Stimulated activated CD8-positive, alpha-beta memory T cell treated with anti-CD3 and anti-CD28 coated beads, Interleukin-7, amount 100 ng/mL, for 1 hour (primary cell): ENCODE data around the gene CTTN.
"Not testable (repeated sequence)": the region's sequence is repeated elsewhere in the genome, so short reads cannot be mapped to it uniquely, and the experiment has no call there.

Experiments
- DNase-seq, 2 donors: peaks; one replicate each; pipeline ENCODE4 v3.0.0-alpha.2; 2020; ENCODE audit warnings: low read depth in 2 of 2

The CTTN gene

DNA sequence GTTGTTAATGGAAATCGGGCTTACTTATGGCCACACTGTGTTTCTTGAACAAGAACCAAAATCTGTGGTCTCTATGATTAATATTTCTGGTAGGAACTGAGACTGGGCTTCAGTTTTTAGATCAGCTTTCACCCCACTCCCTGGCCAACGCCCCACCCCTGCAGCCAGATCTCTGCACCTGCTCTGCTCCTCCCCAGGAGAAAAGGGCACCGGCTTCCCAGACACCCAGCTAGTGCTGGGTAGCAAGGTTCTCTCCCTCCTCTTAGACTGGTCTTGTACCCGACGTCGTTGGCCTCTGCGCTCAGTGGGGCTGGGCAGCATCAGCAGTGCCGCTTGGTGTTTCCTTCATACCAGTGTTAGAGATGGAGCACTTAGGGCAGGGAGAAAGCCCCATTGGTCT lies 17.0 kb upstream of the CTTN start:
- DNase-seq, result no peak

DNA sequence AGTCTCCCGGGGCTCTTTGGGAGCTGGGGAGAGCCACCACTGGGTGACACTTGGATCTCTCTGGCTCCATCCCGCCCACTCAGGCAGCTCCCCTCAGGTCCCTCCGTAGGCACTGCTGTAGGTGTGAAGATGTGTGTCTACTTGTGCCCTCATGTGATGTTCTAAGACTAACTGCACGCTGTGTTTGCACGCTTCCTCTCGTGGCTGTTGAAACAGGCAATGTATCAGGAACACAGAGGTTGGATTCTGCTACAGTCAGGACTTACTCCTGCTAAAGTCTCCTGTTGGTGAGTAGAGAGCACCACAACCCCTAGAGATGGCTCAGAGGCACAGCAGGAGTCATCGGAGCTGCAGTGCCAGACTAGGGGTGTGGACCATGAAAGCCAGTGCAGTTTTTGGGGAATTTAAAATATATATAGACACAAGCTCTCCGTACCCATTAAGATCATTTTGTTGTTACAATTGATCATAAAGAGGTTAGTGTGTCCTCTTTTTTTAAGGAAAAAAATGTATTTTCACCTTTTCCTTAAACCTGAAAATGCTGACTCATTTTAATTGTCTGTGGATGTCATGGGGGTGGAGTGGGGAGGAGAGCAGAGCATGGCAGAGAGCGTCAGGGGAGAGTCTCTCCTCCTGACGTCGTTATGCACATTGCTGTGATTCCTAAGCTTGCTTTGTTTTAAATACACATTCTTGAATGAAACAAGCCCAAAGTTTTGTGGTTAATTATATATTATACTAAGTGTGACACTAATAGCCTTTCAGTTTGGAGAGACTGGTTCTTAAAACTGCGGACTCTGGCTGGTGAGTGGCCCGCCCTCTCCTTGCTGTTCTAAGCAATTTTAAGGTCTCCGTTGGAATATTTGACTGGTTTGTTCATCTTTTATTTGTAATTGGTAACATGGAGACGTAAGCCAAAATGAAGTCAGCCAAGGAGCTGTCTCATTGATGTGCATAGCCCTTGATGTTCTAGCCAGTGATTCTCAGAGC lies 16.2 kb upstream of the CTTN start:
- DNase-seq, result no peak

DNA sequence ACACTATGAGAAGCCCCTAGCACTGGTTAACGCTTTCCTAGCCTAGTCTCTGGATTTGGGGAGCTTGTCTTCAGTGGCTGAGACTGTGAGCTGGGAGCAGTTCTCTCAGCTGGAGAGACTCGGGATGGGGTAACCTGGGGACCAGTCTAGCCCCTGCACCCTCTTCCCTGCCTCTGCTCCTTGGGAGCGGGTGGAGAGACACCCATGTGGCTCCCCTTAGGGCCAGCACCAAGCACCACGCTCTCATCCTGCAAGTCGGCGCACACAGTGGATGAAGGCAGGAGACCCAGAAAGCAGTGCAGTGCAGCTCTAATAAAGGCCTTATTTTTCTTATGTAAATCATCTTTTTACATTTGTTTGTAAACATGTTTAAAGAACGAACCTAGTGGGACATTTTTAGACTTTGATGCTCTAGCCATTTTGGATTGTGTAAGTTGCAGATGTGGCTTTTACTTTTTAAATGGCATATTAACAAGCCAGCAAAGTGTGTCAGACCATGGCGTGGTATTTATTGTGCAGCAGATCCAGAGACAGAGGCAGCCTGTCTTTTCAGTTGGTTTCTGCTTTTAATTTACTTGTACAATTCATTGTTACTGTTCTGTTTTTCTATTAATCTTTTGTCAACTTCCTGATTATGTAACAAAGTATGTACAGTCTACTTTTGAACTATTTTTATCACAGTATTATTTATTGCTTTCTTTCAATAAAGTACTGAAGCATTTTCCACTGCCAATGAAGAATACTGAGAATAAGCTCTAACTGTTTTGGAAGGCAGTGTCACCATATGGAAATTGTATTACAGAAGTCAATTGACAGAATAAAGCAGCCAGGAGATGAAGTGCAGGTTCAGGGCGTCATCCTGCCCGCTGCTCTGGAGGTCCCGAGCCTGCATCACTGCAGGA lies 14.4 kb upstream of the CTTN start:
- DNase-seq, result no peak

DNA sequence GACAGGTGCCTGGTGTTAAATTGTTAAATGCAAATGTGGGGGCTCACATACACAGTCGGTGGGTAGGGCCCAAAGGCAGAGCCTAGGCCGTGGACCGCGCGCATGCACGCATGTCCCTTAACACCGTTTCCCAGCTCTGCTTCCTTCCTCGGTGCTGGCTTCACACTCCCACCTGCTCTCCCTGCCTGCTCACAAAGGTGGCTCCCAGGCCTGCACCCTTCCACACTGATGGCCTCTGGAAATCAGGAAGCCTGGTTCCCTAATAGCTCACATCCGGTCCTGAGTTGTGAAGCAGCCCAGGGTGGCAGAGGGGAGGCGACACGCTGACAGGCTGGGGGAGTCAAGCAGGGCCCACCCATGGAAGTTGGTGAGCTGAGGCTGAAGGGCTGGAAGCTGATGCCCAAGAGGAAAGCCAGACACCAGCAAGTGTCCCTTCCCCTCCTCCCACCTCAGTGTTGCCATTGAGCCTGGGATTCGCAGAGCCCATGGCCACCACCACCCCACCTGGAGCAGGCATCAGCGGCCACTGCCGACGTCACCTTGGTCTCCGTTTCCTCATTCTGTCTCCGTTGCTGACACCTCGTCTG lies 13.7 kb upstream of the CTTN start:
- no peak for DNase-seq

DNA sequence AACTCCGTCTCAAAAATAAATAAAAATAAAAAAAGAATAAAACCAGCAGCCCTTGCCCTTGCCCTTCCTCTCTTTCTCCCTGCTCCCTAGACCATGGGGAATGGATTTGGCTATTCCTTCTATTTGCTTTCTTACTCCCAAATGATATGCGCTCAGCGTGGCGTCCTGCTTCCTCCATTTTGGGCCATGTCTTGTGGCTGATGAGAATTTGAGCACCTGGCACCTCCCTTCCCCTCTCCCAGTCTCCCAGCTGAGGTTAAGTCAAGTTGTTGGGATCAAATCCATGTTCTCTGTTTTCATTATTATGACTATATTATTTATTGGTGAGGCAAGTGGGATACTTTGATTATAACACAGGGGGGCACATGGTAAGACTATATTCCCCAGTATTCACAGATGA lies 10.8 kb upstream of the CTTN start:
- DNase-seq, result no peak

DNA sequence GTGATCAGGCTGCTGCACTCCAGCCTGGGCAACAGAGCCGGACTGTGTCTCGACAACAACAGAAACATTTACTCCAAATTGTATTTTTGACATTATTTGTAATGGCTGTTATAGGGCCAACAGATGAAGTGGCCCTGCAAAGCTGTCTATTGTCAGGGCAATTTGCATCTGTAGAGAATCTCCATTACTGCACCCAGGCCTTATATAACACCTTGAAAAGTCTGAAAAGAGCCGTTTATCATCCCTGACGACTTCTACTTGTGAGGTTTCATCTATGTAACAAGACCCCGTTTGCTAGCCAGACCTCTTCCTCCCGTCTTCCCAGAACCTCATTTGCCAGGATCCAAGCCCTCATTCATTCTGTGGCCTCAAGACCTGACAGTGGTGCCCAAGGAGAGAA lies 9.1 kb upstream of the CTTN start:
- DNase-seq, result no peak

DNA sequence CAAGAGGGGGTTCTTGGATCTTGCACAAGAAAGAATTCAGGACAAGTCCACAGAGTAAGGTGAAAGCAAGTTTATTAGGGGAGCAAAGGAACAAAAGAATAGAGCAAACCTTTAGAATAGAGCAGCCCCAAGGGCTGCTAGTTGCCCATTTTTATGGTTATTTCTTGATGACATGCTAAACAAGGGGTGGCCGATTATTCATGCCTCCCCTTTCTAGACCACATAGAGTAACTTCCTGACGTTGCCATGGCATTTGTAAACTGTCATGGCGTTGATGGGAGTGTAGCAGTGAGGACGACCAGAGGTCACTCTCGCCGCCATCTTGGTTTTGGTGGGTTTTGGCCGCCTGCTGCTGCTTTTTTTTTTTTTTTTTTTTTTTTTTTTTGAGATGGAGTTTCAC lies 7.4 kb upstream of the CTTN start:
- not testable (repeated sequence) for DNase-seq

DNA sequence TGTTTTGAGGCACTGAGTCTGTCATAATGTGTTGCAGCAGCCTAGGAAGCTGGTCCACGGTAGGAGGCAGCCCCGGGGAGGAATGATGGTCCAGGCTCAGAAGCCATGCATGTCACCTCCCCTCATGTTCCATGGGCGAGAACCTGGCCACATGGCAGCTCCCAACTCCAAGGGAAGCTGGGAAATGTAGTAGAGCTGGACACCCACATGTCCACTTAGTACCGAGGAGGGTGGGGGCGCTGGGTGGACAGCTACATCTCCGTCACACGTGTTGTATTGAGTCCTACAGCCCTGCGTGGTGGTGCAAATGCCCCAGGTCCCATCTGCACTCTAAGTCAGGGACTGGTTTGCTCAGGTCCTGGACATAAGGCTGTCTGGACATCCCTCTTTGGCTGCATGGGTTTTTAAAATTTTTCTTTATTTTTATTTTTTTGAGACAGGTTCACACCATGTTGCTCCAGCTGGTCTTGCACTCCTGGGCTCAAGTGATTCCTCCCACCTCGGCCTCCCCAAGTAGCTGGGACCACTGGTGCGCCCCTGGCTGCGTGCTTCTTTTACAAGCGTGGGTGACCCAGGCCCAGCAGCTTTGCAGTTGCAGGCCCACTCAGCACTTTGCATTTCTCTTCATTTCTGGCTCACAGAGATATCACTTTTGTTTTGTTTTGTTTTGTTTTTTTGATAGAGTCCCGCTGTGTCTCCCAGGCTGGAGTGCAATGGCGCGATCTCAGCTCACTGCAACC lies 3.9 kb upstream of the CTTN start:
- DNase-seq, result no peak

DNA sequence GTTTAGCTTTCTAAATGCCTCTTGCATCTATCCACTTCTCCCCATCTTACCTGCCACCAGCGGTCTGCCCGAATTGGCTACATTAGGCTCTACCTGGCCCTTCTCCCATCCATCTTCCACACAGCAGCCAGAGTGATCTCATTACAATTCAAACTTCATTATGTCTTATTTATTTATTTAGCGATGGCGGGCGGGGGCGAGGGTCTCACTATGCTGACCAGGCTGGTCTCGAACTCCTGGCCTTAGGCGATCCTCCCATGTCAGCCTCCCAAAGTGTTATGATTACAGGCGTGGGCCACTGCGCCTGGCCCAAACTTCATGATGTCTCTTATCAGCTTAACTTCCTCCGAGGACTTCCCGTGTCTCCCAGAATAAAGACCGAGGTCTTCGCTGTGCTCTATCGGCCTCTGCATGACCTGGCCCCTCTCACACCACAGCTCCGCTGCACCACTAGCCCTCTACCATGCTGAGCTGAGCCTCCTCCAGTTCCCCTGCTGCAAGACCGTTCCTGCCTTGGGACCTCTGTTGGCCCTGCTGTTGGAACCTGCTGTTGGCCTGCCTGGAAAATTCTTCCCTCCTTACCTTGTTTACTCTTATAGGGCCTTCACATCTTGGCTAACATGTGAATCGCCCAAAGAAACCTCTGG lies 870 bp upstream of the CTTN start:
- no peak for DNase-seq

DNA sequence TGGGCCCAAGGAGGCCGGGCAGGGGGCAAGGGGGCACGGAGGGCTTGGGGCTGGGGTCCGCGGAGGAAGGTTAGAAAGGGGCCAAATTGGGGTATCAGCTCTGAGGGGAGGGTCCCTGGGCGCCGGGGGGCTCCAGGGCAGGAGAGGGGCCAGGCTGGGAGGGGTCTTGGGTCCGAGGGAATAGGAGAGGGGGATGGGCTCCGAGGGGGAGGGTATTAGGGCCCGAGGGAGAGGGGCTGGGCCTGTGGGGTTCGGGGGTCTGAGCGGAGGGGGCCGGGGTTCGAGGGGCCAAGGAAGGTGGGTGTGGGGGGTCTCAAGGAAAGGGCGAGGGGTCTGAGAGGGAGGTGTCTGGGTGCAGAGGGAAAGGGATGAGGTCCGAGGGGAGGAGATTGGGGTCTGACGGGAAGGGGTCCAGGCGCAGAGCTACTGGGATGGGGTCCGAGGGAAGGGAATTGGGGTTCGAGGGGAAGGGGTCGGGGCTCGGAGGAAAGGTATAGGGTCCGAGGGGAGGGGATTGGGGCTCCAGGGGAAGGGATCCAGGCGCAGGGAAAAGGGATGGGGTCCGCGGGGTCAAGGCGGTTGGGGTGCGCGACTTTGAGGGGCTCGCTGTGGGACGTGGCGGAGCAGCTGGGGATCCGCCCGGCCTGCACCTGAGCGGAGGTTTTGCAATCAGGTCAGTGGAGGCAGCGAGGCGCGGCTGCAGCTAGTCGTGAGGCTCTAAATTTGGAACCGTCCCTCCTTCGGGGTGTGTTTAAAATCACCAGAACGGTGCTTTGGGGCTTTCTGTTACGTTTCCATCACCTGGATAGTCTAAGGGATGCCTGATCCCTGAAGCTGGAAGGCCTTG lies 728 bp downstream of the CTTN start:
- no peak for DNase-seq

DNA sequence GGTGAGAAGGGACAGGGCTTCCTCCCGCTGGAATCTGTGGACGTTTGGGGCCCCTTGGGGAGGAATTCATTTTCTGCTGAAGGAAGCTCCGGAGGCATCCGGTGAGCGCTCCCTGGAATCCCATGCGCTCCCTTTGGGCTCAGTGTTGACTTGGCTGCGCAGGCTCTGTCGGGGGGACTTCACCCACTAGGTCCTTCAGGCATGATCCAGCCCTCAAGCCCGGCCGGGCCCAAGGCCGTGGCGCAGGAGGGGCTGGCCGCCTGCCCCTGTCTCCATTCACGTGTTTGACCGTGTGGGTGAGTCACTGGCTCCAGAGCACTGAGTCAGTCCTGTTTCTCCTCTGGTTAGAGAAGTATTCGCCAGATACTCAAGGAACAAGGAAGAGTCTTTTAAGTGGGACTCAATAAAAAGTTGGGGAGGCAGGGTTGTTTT lies 1.4 kb downstream of the CTTN start:
- DNase-seq, result no peak

DNA sequence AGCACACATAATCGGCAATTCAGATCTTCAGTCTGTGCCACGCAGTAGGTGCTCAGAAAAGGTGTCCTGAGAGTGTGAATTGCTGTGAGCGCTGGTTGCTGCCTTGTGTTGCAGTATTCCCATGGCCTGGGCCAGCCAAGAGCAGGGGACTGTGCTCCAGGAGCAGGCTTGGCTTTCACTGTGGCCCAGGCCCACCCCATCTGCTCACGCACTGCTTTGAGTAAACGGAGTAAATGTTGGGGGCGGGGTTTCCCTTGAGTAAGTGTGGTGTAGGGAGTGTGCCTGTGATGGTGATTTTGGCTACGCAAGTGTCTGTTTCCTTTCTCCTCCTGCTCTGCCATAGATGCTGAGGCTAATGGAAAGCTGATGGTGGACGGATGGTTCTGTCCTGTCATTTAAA lies 2.3 kb downstream of the CTTN start:
- DNase-seq, result no peak

DNA sequence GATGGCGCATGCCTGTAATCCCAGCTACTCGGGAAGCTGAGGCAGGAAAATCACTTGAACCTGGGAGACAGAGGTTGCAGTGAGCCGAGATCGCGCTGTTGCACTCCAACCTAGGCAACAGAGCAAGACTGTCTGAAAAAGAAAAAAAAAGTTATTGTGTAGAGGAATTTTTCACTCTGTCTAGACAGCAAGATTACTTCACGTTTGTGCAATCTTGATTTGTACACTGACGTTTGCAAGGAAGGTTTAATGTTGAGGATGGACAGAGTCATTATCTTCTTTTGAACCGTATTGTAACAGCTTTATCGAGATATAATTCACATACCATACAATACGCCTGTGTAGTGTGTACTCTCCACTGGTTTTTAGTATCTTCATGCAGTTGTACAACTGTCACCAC lies 3.7 kb downstream of the CTTN start:
- DNase-seq, result no peak

DNA sequence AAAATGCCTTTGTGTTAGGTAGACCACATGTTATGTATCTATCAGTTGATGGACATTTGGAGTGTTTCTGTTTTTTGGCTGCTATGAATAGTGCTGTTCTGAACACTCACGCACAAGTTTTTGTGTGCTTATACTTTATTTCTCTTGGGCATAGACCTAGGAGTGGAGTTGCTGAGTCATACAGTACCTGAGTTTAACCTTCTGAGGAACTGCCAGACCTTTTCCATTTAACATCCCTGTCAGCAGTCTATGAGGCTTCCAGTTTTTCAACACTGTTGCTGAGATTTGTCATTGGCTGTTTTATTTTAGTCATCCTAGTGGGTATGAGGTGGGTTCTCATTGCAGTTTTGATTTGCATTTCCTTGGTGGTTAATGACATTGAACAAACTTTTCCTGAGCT lies 4.4 kb downstream of the CTTN start:
- no peak for DNase-seq

DNA sequence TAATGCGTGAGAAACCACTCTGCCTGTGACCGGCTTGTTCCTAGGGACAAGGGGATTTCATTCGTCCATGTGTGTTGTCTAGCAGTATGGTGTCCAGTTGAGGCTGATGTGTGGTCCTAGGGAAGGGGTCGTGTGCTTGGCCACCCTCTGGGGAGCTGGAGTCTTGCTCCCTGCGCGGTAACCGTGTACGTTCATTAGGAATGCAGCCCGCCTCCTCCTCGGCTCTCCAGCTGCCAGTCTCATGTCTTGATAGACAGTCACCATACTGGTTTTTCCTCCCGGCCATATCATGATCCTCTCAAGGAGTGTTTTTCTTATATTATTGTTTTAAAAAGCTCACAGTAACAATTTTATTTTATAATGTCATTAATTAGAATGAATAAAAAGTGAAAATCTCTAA lies 5.9 kb downstream of the CTTN start:
- DNase-seq, result no peak

DNA sequence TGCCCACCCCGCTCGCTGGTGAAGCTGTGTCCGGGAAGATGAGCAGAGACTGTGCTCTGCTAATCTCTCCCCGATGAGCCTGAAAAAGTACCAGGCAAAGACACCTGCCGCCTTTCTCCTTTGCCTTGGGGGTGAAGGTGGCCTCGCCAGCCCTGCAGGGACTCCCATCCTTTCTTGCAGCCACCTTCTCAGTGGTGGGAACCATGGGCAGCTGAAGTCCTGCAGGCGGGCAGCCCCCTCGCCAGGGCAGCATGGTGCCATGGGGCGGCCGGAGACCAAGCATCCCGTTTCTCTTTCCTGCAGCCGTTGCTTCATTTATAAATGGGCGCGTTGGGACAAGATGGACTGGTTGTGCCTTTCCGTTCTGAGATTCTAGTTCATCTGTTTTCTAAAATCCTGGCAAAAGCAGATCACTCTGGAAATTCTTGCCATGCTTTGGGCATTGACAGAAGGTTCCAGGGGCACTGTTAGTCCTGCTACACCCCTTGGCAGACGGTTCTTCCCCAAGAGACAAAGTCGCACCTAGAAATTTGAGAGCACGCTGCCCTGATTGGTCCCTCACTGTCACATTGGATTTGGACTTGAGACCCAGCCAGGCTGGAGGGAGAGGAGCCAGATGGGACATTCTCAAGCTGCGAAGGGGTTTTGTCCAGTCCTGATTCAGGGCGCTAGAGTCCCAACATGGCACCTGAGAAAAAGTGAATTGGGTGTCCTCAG lies 7.5 kb downstream of the CTTN start:
- no peak for DNase-seq

DNA sequence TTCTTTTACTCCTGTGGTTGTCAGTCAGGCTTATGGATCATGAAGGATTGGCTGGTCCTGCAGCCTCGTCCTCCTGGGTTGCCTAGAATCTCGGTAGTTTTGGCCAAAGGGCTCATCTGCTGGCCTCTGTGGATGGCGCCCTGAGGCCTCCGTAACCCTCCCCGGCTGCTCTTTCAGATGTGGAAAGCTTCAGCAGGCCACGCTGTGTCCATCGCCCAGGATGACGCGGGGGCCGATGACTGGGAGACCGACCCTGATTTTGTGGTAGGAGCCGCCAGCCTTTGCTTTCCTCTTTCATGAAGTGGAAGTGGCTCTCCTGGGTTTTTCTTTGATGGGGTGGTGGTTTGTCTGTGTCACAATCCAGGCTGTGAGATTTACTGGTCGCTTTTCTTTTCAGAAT lies 8.8 kb downstream of the CTTN start:
- no peak for DNase-seq

DNA sequence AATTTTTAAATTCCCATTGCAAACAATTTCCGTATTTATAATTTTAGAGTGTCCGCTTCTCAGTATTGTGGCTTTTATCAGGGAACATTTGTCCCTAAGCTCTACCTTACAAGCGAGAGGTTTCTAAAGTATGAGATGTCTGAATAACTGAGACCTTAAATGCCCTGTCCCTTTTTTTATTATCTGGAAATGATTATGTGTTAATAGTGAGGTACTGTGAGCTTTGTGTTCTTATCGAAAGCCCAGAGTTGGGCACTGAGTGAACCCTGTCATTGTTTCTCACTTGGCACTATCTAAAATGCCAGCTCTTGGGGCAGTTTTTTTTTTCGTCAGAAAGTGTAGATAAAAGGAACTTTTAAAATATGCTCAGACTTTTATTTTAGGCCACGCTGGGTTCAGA lies 9.5 kb downstream of the CTTN start:
- DNase-seq, result no peak

DNA sequence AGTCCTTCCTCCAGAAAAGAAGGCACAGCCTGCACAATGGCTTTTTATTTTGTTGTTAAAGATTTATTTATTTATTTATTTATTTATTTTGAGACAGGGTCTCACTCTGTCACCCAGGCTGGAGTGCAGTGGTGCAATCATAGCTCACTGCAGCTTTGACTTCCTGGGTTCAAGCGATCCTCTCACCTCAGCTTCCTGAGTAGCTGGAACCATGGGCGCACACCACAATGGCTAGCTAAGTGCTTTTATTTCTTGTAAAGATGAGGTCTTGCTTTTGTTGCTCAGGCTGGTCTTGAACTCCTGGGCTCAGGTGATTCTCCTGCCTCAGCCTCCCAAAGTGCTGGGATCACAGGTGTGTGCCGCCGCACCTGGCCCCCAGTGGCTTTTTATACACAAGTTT lies 10.0 kb downstream of the CTTN start:
- DNase-seq, result not testable (repeated sequence)

DNA sequence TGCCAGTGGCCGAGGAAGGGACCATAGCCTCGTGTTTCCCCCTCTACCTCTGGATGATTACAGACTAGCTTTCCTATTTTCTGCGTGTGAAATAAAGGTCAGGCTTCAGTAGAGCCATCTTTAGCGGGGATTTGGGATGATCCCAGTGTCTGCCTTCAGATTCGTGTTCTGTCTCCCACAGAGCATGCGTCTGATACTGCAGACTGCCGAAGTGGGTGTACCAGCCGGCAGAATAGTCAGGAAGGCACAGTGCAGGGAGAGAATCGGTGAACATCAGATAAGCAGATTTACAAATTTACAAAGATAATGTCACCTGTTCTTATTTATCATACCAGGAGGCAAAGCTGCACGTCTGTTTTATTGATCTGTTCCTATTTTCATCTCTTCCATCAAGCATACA lies 11.1 kb downstream of the CTTN start:
- no peak for DNase-seq
